Neural crest cell (in vitro differentiated cells): ENCODE measurements around the gene TOP3A. TPM values are rescaled to one million over a fixed set of nuclear protein-coding genes. Genes with fewer than 3 reads are reported as not detected.
A peak's percentile ranks its signal among the peaks of the same experiment; 100 is the strongest.

ENCODE experiments used
- DNase-seq: peaks from one replicate; pipeline ENCODE4 v3.0.0; 2021; ENCODE audit warnings: low read depth, mixed read lengths, low spot score
- H3K27ac Mint-ChIP-seq: one replicate; pipeline ENCODE4 v1.8.0; 2021; ENCODE audit warnings: mild to moderate bottlenecking, mixed read lengths; ENCODE audit not compliant: unreplicated experiment
- H3K27me3 Mint-ChIP-seq: 2 replicates; pipeline ENCODE4 v1.8.0; 2021; ENCODE audit warnings: low read depth, mild to moderate bottlenecking, mixed read lengths
- H3K36me3 Mint-ChIP-seq: 2 replicates; pipeline ENCODE4 v1.8.0; 2021; ENCODE audit warnings: low read depth, mild to moderate bottlenecking, mixed read lengths
- H3K4me1 Mint-ChIP-seq: 2 replicates; pipeline ENCODE4 v1.8.0; 2021; ENCODE audit warnings: mixed read lengths
- H3K4me3 Mint-ChIP-seq: one replicate; pipeline ENCODE4 v1.8.0; 2021; ENCODE audit warnings: mild to moderate bottlenecking, mixed read lengths
- H3K9me3 Mint-ChIP-seq: 2 replicates; pipeline ENCODE4 v1.8.0; 2021; ENCODE audit warnings: mixed read lengths
- total RNA-seq: library from RNA; stranded (reverse); gene quantifications from 2 replicates; pipeline ENCODE4 v1.2.1, GENCODE V29; 2021
- TF ChIP-seq, protein P1 (sequence below): fragments of 200-600 bp; sonication (generic); conservative IDR thresholded peaks from 2 replicates; pipeline ENCODE4 v1.5.0; 2021; ENCODE audit warnings: antibody characterized with exemption, mild to moderate bottlenecking

Gene TOP3A
- total RNA-seq, 1 donor from 2014 or later, result 107 TPM

DNA sequence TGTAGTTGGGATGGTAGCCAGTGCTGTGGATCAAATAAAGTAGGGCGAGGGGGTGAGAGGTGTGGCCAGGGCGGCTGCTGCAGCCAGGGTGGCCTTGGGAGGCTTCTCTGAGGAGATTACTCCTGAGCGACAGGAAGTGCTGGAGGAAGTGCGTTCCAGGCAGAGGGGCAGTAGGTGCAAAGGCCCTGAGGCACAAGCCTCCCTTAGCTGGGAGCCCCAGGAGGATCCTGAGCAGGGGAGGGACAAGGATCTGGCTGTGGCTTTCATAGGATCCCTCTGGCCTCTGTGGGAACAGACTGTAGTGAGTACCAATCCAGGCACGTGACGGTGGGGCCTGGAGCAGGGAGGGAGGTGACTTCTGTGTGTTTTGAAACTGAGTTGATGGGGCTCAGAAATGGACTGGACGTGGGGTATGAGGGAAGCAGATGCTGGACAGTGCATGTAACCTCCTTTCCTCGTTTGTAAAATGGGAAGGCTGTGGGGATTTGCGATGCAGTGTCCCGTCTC is 86.6 kb downstream of the TOP3A start:
- H3K36me3 Mint-ChIP-seq, result no peaks in the 10 kb centered on the region
- TF ChIP-seq, protein P1, sequence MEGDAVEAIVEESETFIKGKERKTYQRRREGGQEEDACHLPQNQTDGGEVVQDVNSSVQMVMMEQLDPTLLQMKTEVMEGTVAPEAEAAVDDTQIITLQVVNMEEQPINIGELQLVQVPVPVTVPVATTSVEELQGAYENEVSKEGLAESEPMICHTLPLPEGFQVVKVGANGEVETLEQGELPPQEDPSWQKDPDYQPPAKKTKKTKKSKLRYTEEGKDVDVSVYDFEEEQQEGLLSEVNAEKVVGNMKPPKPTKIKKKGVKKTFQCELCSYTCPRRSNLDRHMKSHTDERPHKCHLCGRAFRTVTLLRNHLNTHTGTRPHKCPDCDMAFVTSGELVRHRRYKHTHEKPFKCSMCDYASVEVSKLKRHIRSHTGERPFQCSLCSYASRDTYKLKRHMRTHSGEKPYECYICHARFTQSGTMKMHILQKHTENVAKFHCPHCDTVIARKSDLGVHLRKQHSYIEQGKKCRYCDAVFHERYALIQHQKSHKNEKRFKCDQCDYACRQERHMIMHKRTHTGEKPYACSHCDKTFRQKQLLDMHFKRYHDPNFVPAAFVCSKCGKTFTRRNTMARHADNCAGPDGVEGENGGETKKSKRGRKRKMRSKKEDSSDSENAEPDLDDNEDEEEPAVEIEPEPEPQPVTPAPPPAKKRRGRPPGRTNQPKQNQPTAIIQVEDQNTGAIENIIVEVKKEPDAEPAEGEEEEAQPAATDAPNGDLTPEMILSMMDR, result no peak
- H3K9me3 Mint-ChIP-seq, result no peaks in the 10 kb centered on the region
- DNase-seq, result no peak
- peak overlapping the region; percentile 96 for H3K4me3 Mint-ChIP-seq
- no peaks in the 10 kb centered on the region for H3K27me3 Mint-ChIP-seq
- H3K27ac Mint-ChIP-seq, result peak overlapping the region; percentile 47
- H3K4me1 Mint-ChIP-seq, result peaks cover 68% of the 10 kb centered on the region

DNA sequence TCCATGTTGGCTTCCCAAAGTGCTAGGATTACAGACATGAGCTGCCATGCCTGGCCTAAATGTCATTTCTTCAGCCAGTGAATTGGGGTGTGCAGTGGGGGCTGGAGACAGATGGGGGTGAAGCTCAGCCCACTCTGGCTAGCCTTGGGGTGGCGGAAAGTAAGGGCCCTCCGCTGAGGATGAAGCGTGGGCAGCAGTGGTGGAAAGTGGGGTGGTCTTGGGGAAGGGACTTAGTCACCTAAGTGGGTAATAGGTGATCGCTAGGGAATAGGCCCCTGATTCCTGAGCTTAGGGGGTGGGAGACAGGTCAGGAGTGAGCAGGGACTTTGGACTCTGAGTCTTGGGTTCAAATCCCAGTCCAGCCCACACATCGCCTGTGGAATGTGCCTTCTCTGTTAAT is 87.2 kb downstream of the TOP3A start:
- Mint-ChIP-seq H3K27me3 (no peaks in the 10 kb centered on the region), H3K4me3 (peak overlapping the region; percentile 96), H3K9me3 (no peaks in the 10 kb centered on the region), H3K4me1 (peaks cover 68% of the 10 kb centered on the region), H3K36me3 (no peaks in the 10 kb centered on the region), H3K27ac (no peak overlapping the region)
- TF ChIP-seq, protein P1, result no peak
- no peak for DNase-seq

DNA sequence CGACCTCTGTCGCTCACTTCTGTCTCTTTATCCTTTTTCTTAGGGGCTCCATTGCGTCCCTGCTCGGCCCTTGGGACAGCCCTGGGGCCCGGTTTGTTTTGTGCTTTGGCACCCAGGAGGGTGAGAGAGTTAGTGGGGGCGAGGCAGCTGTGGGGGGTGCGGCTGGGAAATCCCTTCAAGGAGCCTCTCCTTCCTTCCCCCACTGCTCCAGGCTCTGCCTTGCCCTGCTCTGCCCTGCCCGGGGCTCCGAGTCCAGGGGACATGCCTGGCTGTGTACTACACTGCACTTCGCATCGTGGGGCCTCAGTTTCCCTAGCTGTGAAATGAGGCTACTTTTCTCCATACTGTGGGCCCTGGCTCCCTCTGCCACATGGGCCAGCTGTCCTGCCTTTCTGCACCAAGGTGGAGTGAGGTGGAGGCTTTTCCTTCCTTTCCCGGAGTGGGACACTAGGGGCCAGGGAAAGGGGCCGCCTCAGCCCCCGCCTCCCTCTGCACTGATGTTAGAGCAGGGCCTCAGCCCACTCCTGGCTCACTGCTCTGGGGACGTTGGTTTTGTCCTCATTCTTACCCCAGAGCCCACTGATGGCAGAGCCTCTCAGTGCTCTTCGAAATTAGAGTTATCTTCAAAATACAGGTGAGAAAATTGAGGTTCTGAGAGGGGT is 88.4 kb downstream of the TOP3A start:
- H3K9me3 Mint-ChIP-seq, result no peaks in the 10 kb centered on the region
- no peaks in the 10 kb centered on the region for H3K27me3 Mint-ChIP-seq
- no peaks in the 10 kb centered on the region for H3K36me3 Mint-ChIP-seq
- DNase-seq, result no peak
- H3K4me1 Mint-ChIP-seq, result peaks cover 63% of the 10 kb centered on the region
- H3K27ac Mint-ChIP-seq, result peak overlapping the region; percentile 94
- peak overlapping the region; percentile 96 for H3K4me3 Mint-ChIP-seq
- TF ChIP-seq, protein P1, result no peak

DNA sequence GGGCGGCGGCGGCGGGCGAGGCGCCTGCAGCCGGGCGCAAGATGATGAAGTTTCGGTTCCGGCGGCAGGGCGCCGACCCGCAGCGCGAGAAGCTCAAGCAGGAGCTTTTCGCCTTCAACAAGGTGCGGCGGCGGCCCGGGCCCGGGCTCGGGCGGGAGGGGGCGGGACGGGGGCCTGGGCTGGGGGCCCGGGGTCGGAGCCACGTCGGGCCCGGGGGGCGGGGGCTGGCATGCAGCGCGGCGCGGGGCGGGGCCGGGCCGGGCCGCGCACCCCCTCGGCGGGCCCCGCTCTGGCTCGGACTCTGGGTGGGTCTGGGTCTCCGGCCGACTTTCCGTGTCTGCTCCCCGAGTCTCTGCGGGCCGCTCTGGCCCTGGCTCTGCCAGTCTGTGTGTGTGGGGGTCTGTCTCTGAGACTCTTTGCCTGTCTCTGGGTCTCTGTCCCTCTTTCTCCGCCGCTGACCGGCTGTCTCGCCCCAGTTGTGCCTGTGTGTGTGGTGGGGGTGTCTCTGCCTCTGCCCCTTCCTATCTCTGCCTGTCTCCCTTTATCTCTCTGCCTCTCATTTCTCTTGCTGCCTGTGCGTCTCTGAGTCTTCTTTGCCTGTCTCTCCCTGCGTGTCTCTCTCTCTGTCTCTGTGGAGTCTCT is 89.0 kb downstream of the TOP3A start:
- TF ChIP-seq, protein P1, result no peak
- peaks cover 57% of the 10 kb centered on the region for H3K4me1 Mint-ChIP-seq
- H3K9me3 Mint-ChIP-seq, result no peaks in the 10 kb centered on the region
- no peaks in the 10 kb centered on the region for H3K36me3 Mint-ChIP-seq
- no peaks in the 10 kb centered on the region for H3K27me3 Mint-ChIP-seq
- DNase-seq, result peak; percentile 21
- peak overlapping the region; percentile 94 for H3K27ac Mint-ChIP-seq
- H3K4me3 Mint-ChIP-seq, result peak overlapping the region; percentile 96

DNA sequence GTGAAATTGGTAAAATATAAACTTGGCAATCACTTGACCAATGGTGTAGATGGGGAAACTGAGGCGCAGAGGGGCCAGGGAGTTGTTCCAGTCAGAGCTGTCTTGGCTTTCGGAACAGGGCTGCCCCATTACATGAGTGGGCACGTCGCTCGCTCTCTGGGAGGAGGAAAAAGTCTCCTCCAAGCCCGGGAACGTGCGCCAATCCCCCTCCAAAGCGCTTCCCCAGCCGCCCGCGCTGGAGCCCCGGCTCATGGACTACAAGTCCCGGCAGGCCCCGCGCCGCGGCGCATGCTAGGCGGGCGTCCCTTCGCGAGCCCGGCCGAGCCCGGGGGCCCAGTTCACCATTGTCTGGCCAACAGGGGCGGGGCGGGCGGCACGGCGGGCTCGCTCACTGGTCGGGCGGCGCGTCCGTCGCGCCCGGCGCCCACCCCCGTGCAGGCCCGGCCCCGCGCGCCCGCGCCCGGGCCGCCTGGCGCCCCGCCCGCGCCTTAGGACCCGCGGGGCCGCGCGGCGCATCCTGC is 89.6 kb downstream of the TOP3A start, which contains the start of gene LLGL1:
Gene LLGL1, plus strand, starts transcription at position 515 of the 521 bp plus-strand sequence. CDS start 48 bp downstream, outside the sequence.
- H3K27me3 Mint-ChIP-seq, result no peaks in the 10 kb centered on the region
- peaks cover 51% of the 10 kb centered on the region for H3K4me1 Mint-ChIP-seq
- H3K27ac Mint-ChIP-seq, result peak within 1 kb of the TSS; percentile 100
- H3K36me3 Mint-ChIP-seq, result no peaks in the 10 kb centered on the region
- TF ChIP-seq, protein P1, result no peak
- DNase-seq, result peak; percentile 96
- no peaks in the 10 kb centered on the region for H3K9me3 Mint-ChIP-seq
- H3K4me3 Mint-ChIP-seq, result peak within 1 kb of the TSS; percentile 96
